ENCODE results near the gene TMEM273.

- TF ChIP-seq PATZ1 (CRISPR knock-in tag; IDR thresholded peaks at IDR 0.05; ENCODE audit: borderline replicate concordance): no peak
- TF ChIP-seq ESRRG (CRISPR knock-in tag; IDR thresholded peaks at IDR 0.05): no peak
- TF ChIP-seq TOX (CRISPR knock-in tag; IDR thresholded peaks at IDR 0.05; ENCODE audit: borderline replicate concordance): no peak
- TF ChIP-seq OSR1 (CRISPR knock-in tag; IDR thresholded peaks at IDR 0.05): no peak
- TF ChIP-seq CSRNP3 (CRISPR knock-in tag; IDR thresholded peaks at IDR 0.05): no peak
- TF ChIP-seq SNAI2 (CRISPR knock-in tag; IDR thresholded peaks at IDR 0.05): no peak
- TF ChIP-seq TSHZ2 (CRISPR knock-in tag; IDR thresholded peaks at IDR 0.05): no peak
- TF ChIP-seq RARB (CRISPR knock-in tag; IDR thresholded peaks at IDR 0.05): no peak
- TF ChIP-seq CREB5 (CRISPR knock-in tag; IDR thresholded peaks at IDR 0.05; ENCODE audit: low read depth): no peak
- TF ChIP-seq PPARA (CRISPR knock-in tag; IDR thresholded peaks at IDR 0.05; ENCODE audit: borderline replicate concordance): no peak
Observed at GRCh38 chr10:49202266-49202665, 14.1 kb upstream of the TMEM273 start.

Measured in SK-N-SH treated with all-trans-retinoic acid at 6 μM for 48 hours (cell line).